Large intestine (tissue), 3 donors: ENCODE data around the gene CCDC8. TPM values are rescaled to one million over a fixed set of nuclear protein-coding genes. Genes with fewer than 3 reads are reported as not detected.
"Not testable (repeated sequence)": the region's sequence is repeated elsewhere in the genome, so short reads cannot be mapped to it uniquely, and the experiment has no call there.

Experiments used
- DNase-seq, 2 donors: peaks; one replicate each; pipeline versions ENCODE4 v3.0.0 to v3.0.0-alpha.2; 2013
- H3K27ac ChIP-seq: one replicate; pipeline ENCODE4 v1.5.1; 2013; ENCODE audit warnings: low read length
- H3K27me3 ChIP-seq: 2 replicates; pipeline ENCODE4 v1.6.1; 2013; ENCODE audit warnings: low read length; ENCODE audit not compliant: control insufficient read depth, insufficient read depth
- H3K36me3 ChIP-seq: 2 replicates; pipeline ENCODE4 v1.6.1; 2013; ENCODE audit warnings: low read length; ENCODE audit not compliant: control insufficient read depth, insufficient read depth
- H3K4me1 ChIP-seq: one replicate; pipeline ENCODE4 v1.6.1; 2013; ENCODE audit warnings: low read length; ENCODE audit not compliant: control insufficient read depth, insufficient read depth
- H3K4me3 ChIP-seq: one replicate; pipeline ENCODE4 v1.5.1; 2013; ENCODE audit warnings: low read length
- H3K9me3 ChIP-seq: one replicate; pipeline ENCODE4 v1.6.1; 2013; ENCODE audit warnings: mild to moderate bottlenecking, low read depth, low read length, moderate library complexity; ENCODE audit not compliant: control insufficient read depth
- WGBS: methylation state at CpG from one replicate; pipeline ENCODE4 v1.1.5; 2013; ENCODE audit warnings: low lambda C conversion rate; ENCODE audit not compliant: insufficient coverage; 5-methylcytosine and 5-hydroxymethylcytosine counted together
- polyA plus RNA-seq: library from polyadenylated mRNA; unstranded; fragments of 120-200 nt; gene quantifications from one replicate; pipeline ENCODE4 v1.2.1, GENCODE V29; 2013

CCDC8 gene
- polyA plus RNA-seq, 1 donor, result 44.8 TPM

DNA sequence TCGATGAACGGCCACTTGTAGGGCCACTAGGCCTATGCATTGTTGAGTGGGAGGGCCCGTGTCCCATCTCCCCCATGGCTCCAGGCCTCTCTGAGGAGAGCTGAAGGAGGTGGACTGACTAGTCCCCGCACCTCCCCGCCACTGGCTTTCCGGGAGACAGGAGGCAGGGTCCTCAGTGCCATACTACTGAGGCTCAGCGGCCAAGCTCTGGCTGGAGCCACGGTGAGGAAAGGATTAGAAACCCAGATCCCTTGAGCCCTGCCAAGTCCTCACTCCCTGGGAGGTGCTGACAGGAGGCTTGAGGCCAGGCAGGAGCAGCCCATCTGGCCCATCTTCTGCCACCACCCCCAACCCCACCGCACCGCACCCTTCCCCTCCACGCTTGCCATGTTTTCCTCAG lies 29.0 kb downstream of the CCDC8 start:
- Histone ChIP-seq H3K36me3 (peaks cover 81% of the 10 kb centered on the region), H3K4me1 (no peaks in the 10 kb centered on the region), H3K27ac (no peak overlapping the region), H3K27me3 (no peaks in the 10 kb centered on the region), H3K4me3 (no peak overlapping the region), H3K9me3 (no peaks in the 10 kb centered on the region)
- WGBS, result no CpG with 5 or more reads among the region's 11 CpGs
- DNase-seq, result no peak

DNA sequence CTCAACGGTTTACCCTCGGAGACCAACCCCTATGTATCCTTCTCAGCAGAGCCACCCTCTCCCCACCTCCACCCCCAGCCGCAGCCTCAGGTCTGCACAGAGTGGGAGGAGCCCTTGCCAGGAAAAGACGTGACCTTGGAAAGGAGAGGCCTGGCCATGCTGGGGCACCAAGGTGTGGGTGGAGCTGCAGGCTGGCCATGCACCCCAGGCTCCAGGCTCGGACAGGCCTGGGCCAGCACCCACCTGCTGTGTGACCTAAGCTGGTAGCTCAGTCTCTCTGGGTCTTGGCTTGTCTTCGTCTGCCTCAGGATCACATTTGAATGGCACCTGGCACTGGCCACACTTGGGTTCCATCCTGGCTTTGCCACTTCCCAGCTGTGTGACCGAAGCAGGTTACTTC lies 29.5 kb downstream of the CCDC8 start:
- WGBS, result no CpG with 5 or more reads among the region's 7 CpGs
- H3K9me3 ChIP-seq, result no peaks in the 10 kb centered on the region
- no peak overlapping the region for H3K4me3 ChIP-seq
- no peaks in the 10 kb centered on the region for H3K4me1 ChIP-seq
- DNase-seq, result no peak
- no peaks in the 10 kb centered on the region for H3K27me3 ChIP-seq
- peaks cover 83% of the 10 kb centered on the region for H3K36me3 ChIP-seq
- H3K27ac ChIP-seq, result no peak overlapping the region

DNA sequence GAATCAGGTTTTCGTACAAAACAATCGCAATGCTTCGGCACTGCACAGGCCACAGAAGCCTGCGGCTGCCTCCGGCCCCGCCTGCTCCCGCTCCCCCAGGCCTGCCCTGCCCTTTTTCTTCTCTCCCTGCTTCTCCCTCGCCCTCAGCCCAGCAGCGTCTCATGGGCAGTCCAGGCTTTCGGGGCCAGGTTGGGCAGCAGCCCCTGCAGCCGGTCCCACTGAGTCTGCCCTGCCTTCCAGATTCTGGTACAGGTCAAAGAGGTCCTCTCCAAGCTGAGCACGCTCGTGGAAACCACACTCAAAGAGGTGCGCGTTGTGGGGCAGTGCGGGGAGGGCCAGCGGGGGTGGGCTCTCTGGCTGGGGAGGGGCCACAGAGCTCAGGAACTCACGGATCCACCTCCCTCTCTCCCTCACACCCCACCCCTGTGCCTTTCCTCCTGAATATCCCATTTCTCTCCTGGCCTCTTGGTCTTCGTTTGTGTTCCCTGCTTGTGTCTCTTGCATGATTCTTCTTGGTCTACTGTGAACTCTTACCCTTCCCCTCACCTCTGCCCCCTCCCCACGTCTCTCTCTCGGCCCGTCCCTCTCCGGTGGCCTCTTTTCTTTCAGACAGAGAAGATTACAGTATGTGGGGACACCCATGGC lies 30.1 kb downstream of the CCDC8 start:
- no peak for DNase-seq
- 83% methylated on average over 1 of the region's 23 CpGs for WGBS
- no peaks in the 10 kb centered on the region for H3K4me1 ChIP-seq
- no peaks in the 10 kb centered on the region for H3K27me3 ChIP-seq
- no peak overlapping the region for H3K4me3 ChIP-seq
- H3K9me3 ChIP-seq, result no peaks in the 10 kb centered on the region
- H3K36me3 ChIP-seq, result peaks cover 78% of the 10 kb centered on the region
- no peak overlapping the region for H3K27ac ChIP-seq

DNA sequence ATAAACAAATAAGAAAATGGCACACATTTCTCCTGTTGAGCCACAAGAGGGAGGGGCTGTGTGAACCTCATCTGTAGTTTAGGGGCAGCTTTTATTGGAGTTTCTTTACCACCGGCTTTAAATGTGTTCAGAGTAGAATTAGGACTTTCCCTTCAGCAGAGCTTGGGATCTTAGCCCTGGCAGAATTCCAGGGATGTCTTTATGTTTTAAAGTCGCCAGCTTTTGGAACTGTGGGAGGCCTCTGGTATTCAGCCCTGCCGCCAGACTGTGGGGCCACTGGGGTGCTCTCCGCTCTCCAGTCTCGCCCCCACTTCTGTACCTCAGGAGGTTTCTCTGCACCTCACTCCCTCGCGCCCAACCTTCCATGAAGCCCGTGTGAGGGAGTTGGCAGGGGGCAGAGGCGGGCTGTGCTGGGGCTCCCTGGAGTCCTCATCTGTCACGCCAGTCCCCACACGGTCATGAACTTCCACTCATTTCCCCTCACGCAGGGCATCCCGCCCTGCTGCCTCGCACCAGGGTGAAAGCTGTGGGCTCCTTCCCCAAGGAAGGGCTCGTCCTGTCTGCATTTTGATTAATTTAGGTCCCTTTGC lies 31.5 kb downstream of the CCDC8 start:
- H3K4me1 ChIP-seq, result no peaks in the 10 kb centered on the region
- no peak for DNase-seq
- H3K27ac ChIP-seq, result no peak overlapping the region
- H3K9me3 ChIP-seq, result no peaks in the 10 kb centered on the region
- no CpG with 5 or more reads among the region's 15 CpGs for WGBS
- H3K36me3 ChIP-seq, result peaks cover 71% of the 10 kb centered on the region
- no peak overlapping the region for H3K4me3 ChIP-seq
- no peaks in the 10 kb centered on the region for H3K27me3 ChIP-seq

DNA sequence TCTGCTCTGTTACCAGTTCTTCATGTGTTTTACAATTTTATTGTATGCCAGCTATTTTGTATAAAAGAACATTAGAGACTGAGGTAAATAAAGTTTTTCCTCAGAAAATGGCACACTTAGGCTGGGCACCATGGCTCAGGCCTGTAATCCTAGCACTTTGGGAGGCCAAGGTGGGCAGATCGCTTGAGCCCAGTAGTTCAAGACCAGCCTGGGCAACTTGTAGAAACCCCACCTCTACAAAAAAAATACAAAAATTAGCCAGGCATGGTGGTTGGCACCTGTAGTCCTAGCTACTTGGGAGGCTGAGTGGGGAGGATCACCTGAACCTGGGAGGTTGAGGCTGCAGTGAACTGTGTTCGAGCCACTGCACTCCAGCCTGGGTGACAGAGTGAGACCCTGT lies 32.0 kb downstream of the CCDC8 start:
- Histone ChIP-seq H3K27ac (no peak overlapping the region), H3K4me3 (no peak overlapping the region), H3K9me3 (no peaks in the 10 kb centered on the region), H3K36me3 (peaks cover 71% of the 10 kb centered on the region), H3K27me3 (no peaks in the 10 kb centered on the region), H3K4me1 (no peaks in the 10 kb centered on the region)
- DNase-seq, result no peak
- no CpG with 5 or more reads among the region's 2 CpGs for WGBS

DNA sequence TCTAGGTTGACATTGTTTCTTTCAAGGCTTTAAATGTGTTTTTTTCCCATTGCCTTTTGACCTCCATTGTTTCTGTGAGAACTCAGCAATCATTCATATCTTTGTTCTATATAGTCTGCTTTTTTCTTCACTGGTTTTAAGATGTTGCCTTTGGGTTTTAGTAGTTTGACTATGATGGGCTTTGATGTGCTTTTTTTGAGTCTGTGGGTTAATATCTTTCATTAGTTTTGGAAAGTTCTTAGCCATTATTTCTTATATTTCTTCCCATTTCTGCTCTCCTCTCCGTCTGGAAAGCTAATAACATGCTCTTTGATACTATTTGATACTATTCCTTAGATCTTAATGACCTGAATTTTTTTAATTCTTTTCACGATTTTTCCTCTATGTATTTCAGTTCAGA lies 32.7 kb downstream of the CCDC8 start:
- 100% methylated on average over 2 of the region's 2 CpGs for WGBS

DNA sequence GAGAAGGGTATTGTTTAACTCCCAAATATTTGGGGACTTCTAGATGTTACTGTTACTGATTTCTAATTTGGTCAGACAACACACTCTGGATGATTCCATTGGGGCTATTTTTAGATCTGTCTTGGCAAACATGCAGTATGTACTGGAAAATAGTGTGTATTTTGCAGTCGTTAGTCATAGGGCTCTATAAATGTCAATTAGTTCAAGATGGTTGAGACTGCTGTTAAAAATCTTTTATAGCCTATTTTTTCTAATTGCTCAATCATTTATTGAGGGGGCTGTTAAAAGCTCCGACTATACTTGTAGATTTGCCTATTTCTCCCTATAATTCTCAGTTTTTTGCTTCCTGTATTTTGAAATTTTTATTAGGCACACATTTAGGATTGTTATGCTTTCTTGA lies 35.1 kb downstream of the CCDC8 start:
- no CpG with 5 or more reads among the region's 2 CpGs for WGBS
- Histone ChIP-seq H3K9me3 (no peaks in the 10 kb centered on the region), H3K4me1 (no peaks in the 10 kb centered on the region), H3K36me3 (peaks cover 63% of the 10 kb centered on the region), H3K27ac (no peak overlapping the region), H3K27me3 (no peaks in the 10 kb centered on the region), H3K4me3 (no peak overlapping the region)
- DNase-seq, result no peak

More for the DNA sequence above, 32.7 kb downstream of the CCDC8 start:
- no peak for DNase-seq
- Histone ChIP-seq H3K4me3 (no peak overlapping the region), H3K9me3 (no peaks in the 10 kb centered on the region), H3K4me1 (no peaks in the 10 kb centered on the region), H3K36me3 (peaks cover 73% of the 10 kb centered on the region), H3K27ac (no peak overlapping the region), H3K27me3 (no peaks in the 10 kb centered on the region)

DNA sequence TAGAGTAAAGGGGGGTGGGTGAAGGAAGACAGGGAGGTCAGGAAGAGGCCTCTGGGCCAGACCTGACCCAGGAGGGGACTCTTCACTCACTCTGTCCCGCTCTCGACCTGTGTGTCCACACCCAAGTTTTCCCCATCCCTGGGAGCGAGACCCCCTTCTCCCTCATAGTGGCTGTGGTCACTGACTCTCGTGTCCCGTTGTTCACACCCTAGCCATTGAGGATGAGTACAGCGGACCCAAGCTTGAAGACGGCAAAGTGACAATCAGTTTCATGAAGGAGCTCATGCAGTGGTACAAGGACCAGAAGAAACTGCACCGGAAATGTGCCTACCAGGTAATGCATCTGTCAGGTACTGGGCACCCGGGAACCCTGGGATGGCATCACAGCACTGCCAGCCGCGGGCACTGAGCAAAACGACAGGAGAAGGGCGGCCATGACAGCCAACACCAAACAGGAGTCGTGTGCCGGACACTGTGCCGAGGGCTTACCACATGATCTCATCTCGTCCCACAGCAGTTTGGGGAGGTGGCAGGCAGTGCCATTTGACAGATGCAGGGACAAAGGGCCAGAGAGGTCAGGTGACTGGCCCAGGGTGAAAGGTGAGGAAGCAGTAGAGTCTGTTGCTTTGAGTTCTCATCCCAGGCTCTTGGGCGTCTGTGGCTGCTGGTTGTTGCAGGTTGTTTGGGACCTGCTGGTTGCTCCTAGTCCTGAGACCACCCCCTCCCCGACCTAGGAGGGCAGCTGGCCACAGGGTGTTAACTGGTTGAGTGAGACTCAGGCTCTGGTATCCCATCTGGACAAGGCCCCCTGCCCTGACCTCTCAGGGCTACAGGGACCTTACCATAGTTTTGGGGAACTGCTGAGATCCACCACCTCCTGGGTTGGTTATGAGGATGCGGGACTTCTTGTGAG lies 36.9 kb downstream of the CCDC8 start:
- Histone ChIP-seq H3K9me3 (no peaks in the 10 kb centered on the region), H3K4me3 (no peak overlapping the region), H3K27ac (no peak overlapping the region), H3K27me3 (no peaks in the 10 kb centered on the region), H3K36me3 (peaks cover 48% of the 10 kb centered on the region), H3K4me1 (peaks cover 3% of the 10 kb centered on the region)
- DNase-seq, result no peak
- whole genome bisulfite sequencing, result no CpG with 5 or more reads among the region's 20 CpGs

DNA sequence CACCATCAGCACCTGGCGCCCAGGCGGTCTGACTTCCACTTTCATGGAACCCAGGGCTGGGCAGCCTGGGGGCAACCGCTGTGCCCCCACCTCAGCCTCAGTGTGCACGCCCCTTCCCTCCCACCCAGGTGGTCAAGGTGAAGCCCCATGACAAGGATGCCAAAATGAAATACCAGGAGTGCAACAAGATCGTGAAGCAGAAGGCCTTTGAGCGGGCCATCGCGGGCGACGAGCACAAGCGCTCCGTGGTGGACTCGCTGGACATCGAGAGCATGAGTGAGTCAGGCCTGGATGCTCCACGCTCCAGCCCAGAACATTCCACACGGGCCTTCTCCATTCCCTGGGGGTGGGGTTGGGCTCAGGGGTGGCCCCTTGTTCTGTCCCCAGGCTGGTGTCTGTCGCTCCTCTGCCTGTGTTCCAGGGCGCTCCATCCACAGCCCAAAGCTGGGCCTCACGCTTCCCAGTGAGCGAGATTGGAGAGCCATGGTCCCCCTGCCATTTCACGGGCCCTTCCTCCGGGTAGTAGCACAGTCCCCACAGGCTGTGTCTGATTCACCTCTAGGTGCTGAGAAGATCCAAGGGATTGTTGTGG lies 37.8 kb downstream of the CCDC8 start:
- not testable (repeated sequence) for H3K27ac ChIP-seq, H3K27me3 ChIP-seq, H3K4me3 ChIP-seq, H3K4me1 ChIP-seq, DNase-seq, H3K9me3 ChIP-seq
- no CpG with 5 or more reads among the region's 22 CpGs for WGBS
- peaks cover 50% of the 10 kb centered on the region for H3K36me3 ChIP-seq
